GM12878 (cell line): Measurements from ENCODE around the gene PKP4.

Experiments used
- ATF3 ChIP-seq: IDR thresholded peaks from 2 replicates; pipeline ENCODE4 v1.6.1; 2011; ENCODE audit warnings: low read depth, mild to moderate bottlenecking, low read length, moderate library complexity, borderline replicate concordance; ENCODE audit errors: extremely low read depth
- EZH2 ChIP-seq: IDR thresholded peaks from 2 replicates; pipeline ENCODE4 v1.6.1; 2012; ENCODE audit warnings: low read depth, mild to moderate bottlenecking, control low read depth, inconsistent platforms, low read length, borderline replicate concordance; ENCODE audit not compliant: control insufficient read depth
- HDGF ChIP-seq: fragments of 450-650 bp; IDR thresholded peaks from 2 replicates; pipeline ENCODE4 v1.6.1; 2016; ENCODE audit warnings: antibody characterized with exemption
- LARP7 ChIP-seq: fragments of 450-650 bp; IDR thresholded peaks from 2 replicates; pipeline ENCODE4 v1.6.1; 2017; ENCODE audit warnings: mild to moderate bottlenecking
- RBBP5 ChIP-seq: fragments of 200-600 bp; sonication (generic); conservative IDR thresholded peaks from 2 replicates; pipeline ENCODE4 v1.6.1; 2016

- no peak for TF ChIP-seq EZH2
- no peak for TF ChIP-seq LARP7
- TF ChIP-seq RBBP5, result no peak
- TF ChIP-seq ATF3, result no peak
- no peak for TF ChIP-seq HDGF
Measured at GRCh38 chr2:158567208-158567607, 110.5 kb downstream of the PKP4 start.
